HepG2 (cell line): Measurements from ENCODE around the gene DHX8. TPM values are rescaled to one million over a fixed set of nuclear protein-coding genes. Genes with fewer than 3 reads are reported as not detected.

Experiments used
- ARHGAP35 ChIP-seq: sonication (generic); formaldehyde crosslinking; IDR thresholded peaks from 2 replicates; pipeline ENCODE4 v1.9.0; 2022; ENCODE audit warnings: mild to moderate bottlenecking, inconsistent platforms, moderate library complexity, missing genetic modification reagents, borderline replicate concordance
- ATAD3A ChIP-seq: sonication (generic); formaldehyde crosslinking; IDR thresholded peaks from 2 replicates; pipeline ENCODE4 v1.4.0; 2020; ENCODE audit warnings: missing genetic modification reagents
- BRD4 ChIP-seq: sonication (generic); formaldehyde crosslinking; IDR thresholded peaks from 2 replicates; pipeline ENCODE4 v1.4.0; 2020; ENCODE audit warnings: missing genetic modification reagents
- FOXA1 ChIP-seq, 2 experiments: fragments of 450-650 bp in 1 of 2; sonication (generic) in 1 of 2; formaldehyde crosslinking in 1 of 2; IDR thresholded peaks; 2 replicates each; pipeline versions ENCODE4 v1.4.0 to v1.6.1; 2016 to 2020; ENCODE audit warnings: missing genetic modification reagents in 1 of 2
- GTF3A ChIP-seq: sonication (generic); formaldehyde crosslinking; conservative IDR thresholded peaks from 2 replicates; pipeline ENCODE4 v1.4.0; 2020; ENCODE audit warnings: mild to moderate bottlenecking, missing genetic modification reagents
- GZF1 ChIP-seq: sonication (generic); formaldehyde crosslinking; IDR thresholded peaks from 2 replicates; pipeline ENCODE4 v1.5.1; 2020; ENCODE audit warnings: mild to moderate bottlenecking, missing genetic modification reagents
- KLF16 ChIP-seq, 2 experiments: sonication (generic) in 1 of 2; formaldehyde crosslinking in 1 of 2; IDR thresholded peaks; 2 replicates each; pipeline versions ENCODE4 v1.6.1 to v1.8.0; 2016 to 2023; ENCODE audit warnings: missing genetic modification reagents in 2 of 2, missing compliant biosample characterization in 1 of 2
- NFRKB ChIP-seq: fragments of 450-650 bp; IDR thresholded peaks from 2 replicates; pipeline ENCODE4 v1.6.1; 2017
- NRL ChIP-seq: sonication (generic); formaldehyde crosslinking; IDR thresholded peaks from 2 replicates; pipeline ENCODE4 v1.5.0; 2020; ENCODE audit warnings: missing genetic modification reagents, mild to moderate bottlenecking, moderate library complexity, borderline replicate concordance
- PHB2 ChIP-seq: fragments of 450-650 bp; IDR thresholded peaks from 2 replicates; pipeline ENCODE4 v1.6.1; 2018; ENCODE audit not compliant: partially characterized antibody
- PHF20 ChIP-seq: sonication (generic); formaldehyde crosslinking; IDR thresholded peaks from 2 replicates; pipeline ENCODE4 v1.5.0; 2020; ENCODE audit warnings: mild to moderate bottlenecking, missing genetic modification reagents
- POLR2AphosphoS5 ChIP-seq: IDR thresholded peaks from 2 replicates; pipeline ENCODE4 v1.6.1; 2012; ENCODE audit warnings: low read depth, low read length
- PRPF4 ChIP-seq: fragments of 200-400 bp; formaldehyde crosslinking; IDR thresholded peaks from 2 replicates; pipeline ENCODE4 v1.6.1; 2016; ENCODE audit warnings: low read length, low read depth; ENCODE audit not compliant: poor library complexity, severe bottlenecking
- SNRNP70 ChIP-seq: fragments of 200-400 bp; formaldehyde crosslinking; IDR thresholded peaks from 2 replicates; pipeline ENCODE4 v1.6.1; 2017; ENCODE audit warnings: mild to moderate bottlenecking, low read depth, low read length, moderate library complexity
- SOX5 ChIP-seq: IDR thresholded peaks from 2 replicates; pipeline ENCODE4 v1.6.1; 2016; ENCODE audit warnings: borderline replicate concordance
- SP140L ChIP-seq: sonication (generic); formaldehyde crosslinking; IDR thresholded peaks from 2 replicates; pipeline ENCODE4 v1.4.0; 2020; ENCODE audit warnings: missing genetic modification reagents, borderline replicate concordance
- TCF7L2 ChIP-seq: IDR thresholded peaks from 2 replicates; pipeline ENCODE4 v1.6.1; 2011; ENCODE audit warnings: mild to moderate bottlenecking, low read depth, low read length, moderate library complexity
- ZNF274 ChIP-seq: sonication (generic); formaldehyde crosslinking; IDR thresholded peaks from 2 replicates; pipeline ENCODE4 v1.5.1; 2020; ENCODE audit warnings: mild to moderate bottlenecking, missing genetic modification reagents
- ZNF383 ChIP-seq: sonication (generic); formaldehyde crosslinking; IDR thresholded peaks from 2 replicates; pipeline ENCODE4 v1.4.0; 2020; ENCODE audit warnings: missing genetic modification reagents, mild to moderate bottlenecking, borderline replicate concordance
- ZNF430 ChIP-seq: sonication (generic); formaldehyde crosslinking; IDR thresholded peaks from 2 replicates; pipeline ENCODE4 v1.9.0; 2021; ENCODE audit warnings: mild to moderate bottlenecking, missing genetic modification reagents
- ZNF546 ChIP-seq: sonication (generic); formaldehyde crosslinking; conservative IDR thresholded peaks from 2 replicates; pipeline ENCODE4 v1.8.1; 2023; ENCODE audit warnings: mild to moderate bottlenecking, missing genetic modification reagents
- ZNF558 ChIP-seq: sonication (generic); formaldehyde crosslinking; IDR thresholded peaks from 2 replicates; pipeline ENCODE4 v1.9.0; 2022; ENCODE audit warnings: mild to moderate bottlenecking, missing genetic modification reagents, borderline replicate concordance
- ZNF839 ChIP-seq: sonication (generic); formaldehyde crosslinking; IDR thresholded peaks from 2 replicates; pipeline ENCODE4 v1.4.0; 2020; ENCODE audit warnings: missing genetic modification reagents, mild to moderate bottlenecking, borderline replicate concordance
- polyA plus RNA-seq, 8 experiments: library from polyadenylated mRNA; depleted of rRNA in 3 of 8; stranded (reverse) in 7 of 8; unstranded in 1 of 8; fragments of >200 nt; fragmentation: Illumina TruSeq in 4 of 8; extraction: Trizol in 4 of 8; gene quantifications; 2 replicates each; pipeline versions ENCODE4 v1.2.1 to v1.2.3, GENCODE V29; 2011 to 2016; ENCODE audit warnings: low read depth in 4 of 8, missing spikeins in 1 of 8, mixed read lengths in 1 of 8; ENCODE audit not compliant: insufficient read depth in 1 of 8
- total RNA-seq, 5 experiments: library from RNA; depleted of rRNA; stranded (reverse); fragments of >200 nt; fragmentation: Illumina TruSeq; extraction: Trizol; gene quantifications; 2 replicates each; pipeline ENCODE4 v1.2.3, GENCODE V29; 2016; ENCODE audit warnings: low read depth in 1 of 5
- TF ChIP-seq, protein P1 (sequence below): sonication (generic); formaldehyde crosslinking; conservative IDR thresholded peaks from 2 replicates; pipeline ENCODE4 v1.5.0; 2020; ENCODE audit warnings: missing genetic modification reagents
- TF ChIP-seq, protein P2 (sequence below): IDR thresholded peaks from 2 replicates; pipeline ENCODE4 v1.6.1; 2012; ENCODE audit warnings: low read depth, low read length, improper control_type of control experiment
- TF ChIP-seq, protein P3 (sequence below): sonication (generic); formaldehyde crosslinking; IDR thresholded peaks from 2 replicates; pipeline ENCODE4 v1.8.1; 2023; ENCODE audit warnings: mild to moderate bottlenecking, inconsistent platforms, moderate library complexity, missing genetic modification reagents, borderline replicate concordance
- TF ChIP-seq, protein P4 (sequence below): sonication (generic); formaldehyde crosslinking; IDR thresholded peaks from 2 replicates; pipeline ENCODE4 v1.5.0; 2020; ENCODE audit warnings: missing genetic modification reagents, mild to moderate bottlenecking, borderline replicate concordance

Gene DHX8
- total and polyA plus RNA-seq, 2 of the 13 experiments (the other 11 are each of a cell fraction or from before 2014, with no cell fraction given), result 24.8 to 48.9 TPM

DNA sequence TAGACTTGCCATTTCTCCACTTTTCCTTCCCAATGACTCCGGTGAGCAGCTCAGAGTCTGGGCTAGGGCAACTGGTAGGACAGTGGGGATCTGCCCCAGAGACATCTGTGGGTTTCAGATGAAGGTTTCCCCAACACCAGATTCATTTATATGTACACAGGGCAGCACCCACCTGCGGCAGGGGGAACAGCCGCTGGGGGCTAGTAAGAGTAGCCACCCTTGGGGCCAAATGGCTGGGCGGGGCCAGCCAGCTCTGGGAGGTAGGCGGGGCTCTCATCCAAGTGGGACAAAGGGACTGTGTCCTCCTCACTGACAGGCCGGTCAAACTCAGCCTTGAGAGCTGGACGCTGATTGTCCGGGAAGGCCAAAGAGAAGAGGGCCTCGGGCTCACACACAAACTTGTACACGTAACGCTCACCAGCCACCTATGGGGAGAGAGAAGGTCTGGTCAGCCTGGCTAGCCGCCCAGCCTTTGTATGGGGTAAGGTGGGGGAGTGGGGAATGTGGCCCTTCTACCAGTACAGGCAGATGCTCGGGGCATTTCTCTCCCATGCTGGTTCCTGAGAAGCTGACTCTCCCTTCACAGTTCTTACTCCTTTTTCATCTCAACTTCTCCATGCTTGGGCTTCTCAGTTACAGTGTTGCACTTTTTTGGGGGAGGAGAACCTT lies 44.7 kb downstream of the DHX8 start (continued):
- TF ChIP-seq NRL (CRISPR knock-in tag), result no peak
- TF ChIP-seq ZNF430, result no peak
- no peak for TF ChIP-seq ATAD3A
- no peak for TF ChIP-seq SP140L (CRISPR knock-in tag)
- TF ChIP-seq, protein P1, sequence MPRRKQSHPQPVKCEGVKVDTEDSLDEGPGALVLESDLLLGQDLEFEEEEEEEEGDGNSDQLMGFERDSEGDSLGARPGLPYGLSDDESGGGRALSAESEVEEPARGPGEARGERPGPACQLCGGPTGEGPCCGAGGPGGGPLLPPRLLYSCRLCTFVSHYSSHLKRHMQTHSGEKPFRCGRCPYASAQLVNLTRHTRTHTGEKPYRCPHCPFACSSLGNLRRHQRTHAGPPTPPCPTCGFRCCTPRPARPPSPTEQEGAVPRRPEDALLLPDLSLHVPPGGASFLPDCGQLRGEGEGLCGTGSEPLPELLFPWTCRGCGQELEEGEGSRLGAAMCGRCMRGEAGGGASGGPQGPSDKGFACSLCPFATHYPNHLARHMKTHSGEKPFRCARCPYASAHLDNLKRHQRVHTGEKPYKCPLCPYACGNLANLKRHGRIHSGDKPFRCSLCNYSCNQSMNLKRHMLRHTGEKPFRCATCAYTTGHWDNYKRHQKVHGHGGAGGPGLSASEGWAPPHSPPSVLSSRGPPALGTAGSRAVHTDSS (CRISPR knock-in tag), result no peak
- TF ChIP-seq POLR2AphosphoS5, result peak; percentile 69
- TF ChIP-seq, protein P2, sequence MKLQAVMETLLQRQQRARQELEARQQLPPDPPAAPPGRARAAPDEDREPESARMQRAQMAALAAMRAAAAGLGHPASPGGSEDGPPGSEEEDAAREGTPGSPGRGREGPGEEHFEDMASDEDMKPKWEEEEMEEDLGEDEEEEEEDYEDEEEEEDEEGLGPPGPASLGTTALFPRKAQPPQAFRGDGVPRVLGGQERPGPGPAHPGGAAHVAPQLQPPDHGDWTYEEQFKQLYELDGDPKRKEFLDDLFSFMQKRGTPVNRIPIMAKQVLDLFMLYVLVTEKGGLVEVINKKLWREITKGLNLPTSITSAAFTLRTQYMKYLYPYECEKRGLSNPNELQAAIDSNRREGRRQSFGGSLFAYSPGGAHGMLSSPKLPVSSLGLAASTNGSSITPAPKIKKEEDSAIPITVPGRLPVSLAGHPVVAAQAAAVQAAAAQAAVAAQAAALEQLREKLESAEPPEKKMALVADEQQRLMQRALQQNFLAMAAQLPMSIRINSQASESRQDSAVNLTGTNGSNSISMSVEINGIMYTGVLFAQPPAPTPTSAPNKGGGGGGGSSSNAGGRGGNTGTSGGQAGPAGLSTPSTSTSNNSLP, result no peak
- no peak for TF ChIP-seq GTF3A
- TF ChIP-seq PHF20 (CRISPR knock-in tag), result no peak
- TF ChIP-seq ARHGAP35 (CRISPR knock-in tag), result no peak
- peak; percentile 61; the same call in 1 of the 2 replicates for TF ChIP-seq BRD4
- TF ChIP-seq, protein P3, sequence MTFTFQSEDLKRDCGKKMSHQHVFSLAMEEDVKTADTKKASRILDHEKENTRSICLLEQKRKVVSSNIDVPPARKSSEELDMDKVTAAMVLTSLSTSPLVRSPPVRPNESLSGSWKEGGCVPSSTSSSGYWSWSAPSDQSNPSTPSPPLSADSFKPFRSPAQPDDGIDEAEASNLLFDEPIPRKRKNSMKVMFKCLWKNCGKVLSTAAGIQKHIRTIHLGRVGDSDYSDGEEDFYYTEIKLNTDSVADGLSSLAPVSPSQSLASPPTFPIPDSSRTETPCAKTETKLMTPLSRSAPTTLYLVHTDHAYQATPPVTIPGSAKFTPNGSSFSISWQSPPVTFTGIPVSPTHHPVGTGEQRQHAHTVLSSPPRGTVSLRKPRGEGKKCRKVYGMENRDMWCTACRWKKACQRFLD (CRISPR knock-in tag), result no peak
- TF ChIP-seq SNRNP70, result no peak
- TF ChIP-seq ZNF839 (CRISPR knock-in tag), result no peak
- no peak; the same call in 1 of the 2 replicates for TF ChIP-seq ZNF558 (CRISPR knock-in tag)
- no peak for TF ChIP-seq FOXA1 (IDR thresholded peaks at IDR 0.05)
- TF ChIP-seq FOXA1 (CRISPR knock-in tag; IDR thresholded peaks at IDR 0.05), result no peak; the same call in 1 of the 2 replicates
- no peak for TF ChIP-seq ZNF546 (CRISPR knock-in tag)
- TF ChIP-seq NFRKB, result no peak
- TF ChIP-seq KLF16 (CRISPR knock-in tag; IDR thresholded peaks at IDR 0.05), result peak in 1 of 2 experiments; percentile 57; a peak in 1 of 4 replicates
- TF ChIP-seq, protein P4, sequence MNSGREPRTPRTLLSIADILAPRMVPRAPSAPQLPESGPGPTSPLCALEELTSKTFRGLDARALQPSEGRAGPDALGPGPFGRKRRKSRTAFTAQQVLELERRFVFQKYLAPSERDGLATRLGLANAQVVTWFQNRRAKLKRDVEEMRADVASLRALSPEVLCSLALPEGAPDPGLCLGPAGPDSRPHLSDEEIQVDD, result no peak
- no peak for TF ChIP-seq ZNF274
- no peak for TF ChIP-seq PHB2
- no peak for TF ChIP-seq TCF7L2
- no peak for TF ChIP-seq GZF1 (CRISPR knock-in tag)
- peak; percentile 83 for TF ChIP-seq SOX5 (CRISPR knock-in tag)
- TF ChIP-seq ZNF383 (CRISPR knock-in tag), result no peak
- TF ChIP-seq PRPF4, result no peak
